ENCODE results near the gene ZBTB9. TPM values are rescaled to one million over a fixed set of nuclear protein-coding genes. Genes with fewer than 3 reads are reported as not detected.

The ZBTB9 gene
- total RNA-seq, 1 donor = 3.5 TPM

GRCh38 chr6:33426590-33427511 is 27.5 kb upstream of the ZBTB9 start:
- H3K4me3 ChIP-seq (ENCODE audit: low read length) = peak overlapping the region; percentile 42
- no peaks in the 10 kb centered on the region for H3K27me3 ChIP-seq (ENCODE audit: insufficient read depth, low read length)
- no peaks in the 10 kb centered on the region for H3K9me3 ChIP-seq (ENCODE audit: low read depth, low read length)
- H3K4me1 ChIP-seq (ENCODE audit: insufficient read depth, low read length) = peaks cover 63% of the 10 kb centered on the region

GRCh38 chr6:33427585-33428223 is 26.7 kb upstream of the ZBTB9 start:
- H3K9me3 ChIP-seq (ENCODE audit: low read depth, low read length) = no peaks in the 10 kb centered on the region
- H3K27me3 ChIP-seq (ENCODE audit: insufficient read depth, low read length) = no peaks in the 10 kb centered on the region
- H3K4me3 ChIP-seq (ENCODE audit: low read length) = peak overlapping the region; percentile 42
- peaks cover 72% of the 10 kb centered on the region for H3K4me1 ChIP-seq (ENCODE audit: insufficient read depth, low read length)

DNA sequence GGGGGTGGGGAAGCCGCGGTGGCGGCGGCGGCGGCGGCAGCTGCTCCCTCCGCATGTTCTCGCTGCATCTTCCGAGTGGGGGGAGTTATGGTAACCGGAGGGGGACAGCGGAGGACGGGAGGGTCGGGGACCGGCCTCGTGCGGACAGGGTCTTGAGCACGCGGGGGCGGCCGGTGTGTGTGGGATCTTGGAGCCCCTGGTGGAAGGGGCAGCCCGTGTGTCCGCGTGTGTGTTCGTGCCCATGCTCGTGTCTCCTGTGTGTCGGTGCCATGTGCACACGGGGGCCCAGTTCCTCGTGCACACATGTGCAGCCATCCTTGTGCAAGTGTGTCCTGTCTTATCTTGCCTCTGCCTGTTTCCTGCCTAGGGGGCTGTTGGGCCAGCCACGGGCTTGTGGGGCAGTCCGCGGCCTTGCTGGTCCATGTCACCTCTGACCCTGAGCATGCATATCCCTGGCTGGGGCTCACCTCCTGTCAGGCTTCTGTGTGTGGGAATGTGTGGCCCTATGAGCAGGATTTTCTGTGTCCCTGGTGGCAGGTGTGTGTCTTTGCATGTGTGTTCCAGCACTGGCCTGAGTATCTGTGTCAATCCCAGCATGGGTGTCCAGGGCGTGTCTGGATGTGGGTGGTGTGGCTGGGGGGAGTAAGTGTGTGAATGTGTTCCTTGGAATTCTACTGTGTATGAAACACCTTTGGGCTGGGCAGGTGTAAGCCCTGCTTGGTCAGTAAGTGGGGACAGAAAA is 26.0 kb upstream of the ZBTB9 start:
- Histone ChIP-seq H3K4me3 (ENCODE audit: low read length) (peak overlapping the region; percentile 29), H3K9me3 (ENCODE audit: low read depth, low read length) (no peaks in the 10 kb centered on the region), H3K27me3 (ENCODE audit: insufficient read depth, low read length) (no peaks in the 10 kb centered on the region), H3K4me1 (ENCODE audit: insufficient read depth, low read length) (peaks cover 78% of the 10 kb centered on the region)

- Histone ChIP-seq H3K27me3 (ENCODE audit: insufficient read depth, low read length) (no peaks in the 10 kb centered on the region), H3K9me3 (ENCODE audit: low read depth, low read length) (no peaks in the 10 kb centered on the region), H3K4me1 (ENCODE audit: insufficient read depth, low read length) (peaks cover 78% of the 10 kb centered on the region), H3K4me3 (ENCODE audit: low read length) (no peak overlapping the region)
Observed at GRCh38 chr6:33428966-33429749, 25.2 kb upstream of the ZBTB9 start.

DNA sequence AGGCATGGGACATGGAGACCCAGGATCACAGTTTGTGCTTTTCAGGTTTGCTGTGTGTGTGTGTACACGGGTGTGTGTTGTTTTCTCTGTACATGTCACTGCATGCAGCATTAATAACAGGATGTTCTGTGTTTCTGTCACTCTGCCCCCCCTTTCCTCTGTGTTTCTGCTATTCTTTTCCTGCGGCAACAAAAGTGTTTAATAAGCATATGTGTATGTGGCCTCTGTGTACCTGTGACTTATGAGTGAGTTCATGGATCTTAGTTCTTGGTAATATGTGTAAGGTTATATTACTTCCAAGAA is 24.7 kb upstream of the ZBTB9 start:
- no peaks in the 10 kb centered on the region for H3K9me3 ChIP-seq (ENCODE audit: low read depth, low read length)
- H3K4me3 ChIP-seq (ENCODE audit: low read length) = no peak overlapping the region

DNA sequence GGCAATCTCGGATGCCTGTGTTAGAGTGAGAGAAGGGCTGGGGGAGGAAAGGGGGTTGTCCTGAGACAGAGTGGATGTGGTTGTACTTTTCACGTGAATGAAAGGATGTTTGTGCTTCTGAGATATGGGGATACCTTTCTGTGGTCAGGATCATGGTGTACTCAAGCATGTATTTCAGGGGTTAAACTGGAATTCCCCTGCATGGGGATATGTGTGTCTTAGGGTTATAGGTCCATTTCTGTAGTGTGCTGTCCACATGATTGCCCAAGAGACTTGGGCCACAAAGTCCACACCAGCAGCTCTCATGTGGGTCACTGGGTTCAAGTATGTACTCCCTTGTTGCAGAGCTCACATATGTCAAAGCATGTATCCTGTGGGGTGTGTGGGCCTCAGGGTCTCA is 24.0 kb upstream of the ZBTB9 start:
- Histone ChIP-seq H3K27me3 (ENCODE audit: insufficient read depth, low read length) (no peaks in the 10 kb centered on the region), H3K9me3 (ENCODE audit: low read depth, low read length) (no peaks in the 10 kb centered on the region), H3K4me3 (ENCODE audit: low read length) (no peak overlapping the region), H3K4me1 (ENCODE audit: insufficient read depth, low read length) (peaks cover 67% of the 10 kb centered on the region)

More for the DNA sequence above, 24.7 kb upstream of the ZBTB9 start:
- Histone ChIP-seq H3K4me1 (ENCODE audit: insufficient read depth, low read length) (peaks cover 74% of the 10 kb centered on the region), H3K27me3 (ENCODE audit: insufficient read depth, low read length) (no peaks in the 10 kb centered on the region)

- H3K4me1 ChIP-seq (ENCODE audit: insufficient read depth, low read length) = peaks cover 62% of the 10 kb centered on the region
- no peaks in the 10 kb centered on the region for H3K9me3 ChIP-seq (ENCODE audit: low read depth, low read length)
- no peaks in the 10 kb centered on the region for H3K27me3 ChIP-seq (ENCODE audit: insufficient read depth, low read length)
- peak overlapping the region; percentile 28 for H3K4me3 ChIP-seq (ENCODE audit: low read length)
Observed at GRCh38 chr6:33430991-33431879, 23.1 kb upstream of the ZBTB9 start.

- no peak overlapping the region for H3K4me3 ChIP-seq (ENCODE audit: low read length)
- no peaks in the 10 kb centered on the region for H3K27me3 ChIP-seq (ENCODE audit: insufficient read depth, low read length)
- H3K9me3 ChIP-seq (ENCODE audit: low read depth, low read length) = no peaks in the 10 kb centered on the region
- peaks cover 56% of the 10 kb centered on the region for H3K4me1 ChIP-seq (ENCODE audit: insufficient read depth, low read length)
Observed at GRCh38 chr6:33431880-33432541, 22.4 kb upstream of the ZBTB9 start.

- H3K9me3 ChIP-seq (ENCODE audit: low read depth, low read length) = no peaks in the 10 kb centered on the region
- no peaks in the 10 kb centered on the region for H3K27me3 ChIP-seq (ENCODE audit: insufficient read depth, low read length)
- no peak overlapping the region for H3K4me3 ChIP-seq (ENCODE audit: low read length)
- H3K4me1 ChIP-seq (ENCODE audit: insufficient read depth, low read length) = peaks cover 51% of the 10 kb centered on the region
Observed at GRCh38 chr6:33432546-33432945, 21.8 kb upstream of the ZBTB9 start.

GRCh38 chr6:33433001-33433543 is 21.3 kb upstream of the ZBTB9 start:
- no peak overlapping the region for H3K4me3 ChIP-seq (ENCODE audit: low read length)
- H3K27me3 ChIP-seq (ENCODE audit: insufficient read depth, low read length) = no peaks in the 10 kb centered on the region
- H3K9me3 ChIP-seq (ENCODE audit: low read depth, low read length) = no peaks in the 10 kb centered on the region
- H3K4me1 ChIP-seq (ENCODE audit: insufficient read depth, low read length) = peaks cover 49% of the 10 kb centered on the region

DNA sequence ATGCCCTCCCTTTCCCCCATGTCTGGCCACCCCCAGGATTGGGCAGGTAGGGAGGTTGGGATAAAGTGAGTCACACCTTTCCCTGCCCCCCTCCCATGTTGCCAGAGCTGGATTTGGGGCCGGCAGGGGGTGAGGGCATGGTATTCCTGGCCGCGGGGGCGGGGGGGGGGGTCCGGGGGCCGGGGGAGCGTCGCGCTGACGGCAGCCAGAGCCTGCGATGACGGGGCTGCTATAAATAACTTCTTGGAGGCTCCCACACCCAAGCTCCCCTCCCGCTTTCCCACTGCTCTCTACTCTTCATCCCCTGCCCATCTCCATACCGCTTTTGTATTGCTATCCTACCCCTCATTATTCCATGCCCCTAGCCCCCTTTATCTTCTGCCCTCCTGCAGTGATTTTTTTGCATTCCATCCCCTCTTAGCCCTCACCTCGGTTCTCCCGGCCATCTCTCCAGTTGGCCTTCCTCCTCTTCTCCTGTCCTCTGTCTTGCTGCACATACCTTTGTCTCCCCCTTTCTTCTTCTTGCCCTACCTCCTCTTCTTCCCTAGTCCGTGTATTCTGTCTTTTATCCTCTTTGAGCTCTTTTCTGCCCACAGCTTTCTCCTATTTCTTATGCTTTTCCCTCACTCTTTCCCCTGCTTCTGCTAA is 20.7 kb upstream of the ZBTB9 start:
- Histone ChIP-seq H3K4me3 (ENCODE audit: low read length) (no peak overlapping the region), H3K4me1 (ENCODE audit: insufficient read depth, low read length) (peaks cover 44% of the 10 kb centered on the region), H3K27me3 (ENCODE audit: insufficient read depth, low read length) (no peaks in the 10 kb centered on the region), H3K9me3 (ENCODE audit: low read depth, low read length) (no peaks in the 10 kb centered on the region)

GRCh38 chr6:33434961-33435360 is 19.4 kb upstream of the ZBTB9 start:
- no peaks in the 10 kb centered on the region for H3K9me3 ChIP-seq (ENCODE audit: low read depth, low read length)
- peaks cover 34% of the 10 kb centered on the region for H3K4me1 ChIP-seq (ENCODE audit: insufficient read depth, low read length)
- no peak overlapping the region for H3K4me3 ChIP-seq (ENCODE audit: low read length)
- H3K27me3 ChIP-seq (ENCODE audit: insufficient read depth, low read length) = no peaks in the 10 kb centered on the region

DNA sequence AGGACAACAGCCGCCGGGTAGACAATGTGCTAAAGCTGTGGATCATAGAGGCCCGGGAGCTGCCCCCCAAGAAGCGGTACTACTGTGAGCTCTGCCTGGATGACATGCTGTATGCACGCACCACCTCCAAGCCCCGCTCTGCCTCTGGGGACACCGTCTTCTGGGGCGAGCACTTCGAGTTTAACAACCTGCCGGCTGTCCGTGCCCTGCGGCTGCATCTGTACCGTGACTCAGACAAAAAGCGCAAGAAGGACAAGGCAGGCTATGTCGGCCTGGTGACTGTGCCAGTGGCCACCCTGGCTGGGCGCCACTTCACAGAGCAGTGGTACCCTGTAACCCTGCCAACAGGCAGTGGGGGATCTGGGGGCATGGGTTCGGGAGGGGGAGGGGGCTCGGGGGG is 16.7 kb upstream of the ZBTB9 start:
- no peaks in the 10 kb centered on the region for H3K27me3 ChIP-seq (ENCODE audit: insufficient read depth, low read length)

More for the DNA sequence above, 16.7 kb upstream of the ZBTB9 start:
- Histone ChIP-seq H3K4me1 (ENCODE audit: insufficient read depth, low read length) (peaks cover 7% of the 10 kb centered on the region), H3K9me3 (ENCODE audit: low read depth, low read length) (no peaks in the 10 kb centered on the region), H3K4me3 (ENCODE audit: low read length) (no peak overlapping the region)
